Glomerular visceral epithelial cell (primary cell): Measurements from ENCODE around the gene CISD3.

Source experiments
- DNase-seq: peaks from one replicate; pipeline ENCODE4 v3.0.0-alpha.2; 2016; ENCODE audit errors: extremely low spot score

Gene CISD3

GRCh38 chr17:38773258-38773657, 43.1 kb downstream of the CISD3 start:
- no peak for DNase-seq

- DNase-seq, result no peak
Measured at GRCh38 chr17:38777641-38778250, 47.6 kb downstream of the CISD3 start.

GRCh38 chr17:38779965-38780752, 50.0 kb downstream of the CISD3 start:
- DNase-seq, result no peak

- DNase-seq, result no peak
Measured at GRCh38 chr17:38783227-38783626, 53.1 kb downstream of the CISD3 start.
